Measurements from ENCODE around the gene LDLRAD2. TPM values are rescaled to one million over a fixed set of nuclear protein-coding genes. Genes with fewer than 3 reads are reported as not detected.
"Not testable (repeated sequence)": the region's sequence is repeated elsewhere in the genome, so short reads cannot be mapped to it uniquely, and the experiment has no call there.

Gene LDLRAD2
- total RNA-seq: 0.38 TPM
- long read RNA-seq, partial matches to known transcripts: 3 of 4 reads
- long read RNA-seq, other reads (novel, unspliced or antisense): 1 of 4 reads

GRCh38 chr1:21811875-21812305, at the start of gene LDLRAD2:
LDLRAD2 (plus strand) TSS chr1:21812265; CDS start chr1:21812452, 187 bp downstream.
- no peak within 1 kb of the TSS for H3K4me3 ChIP-seq
- no peak for DNase-seq
- peaks cover 10% of the 10 kb centered on the region for H3K4me1 ChIP-seq
- H3K27me3 ChIP-seq: no peaks in the 10 kb centered on the region
- no peak for ATAC-seq
- no peaks in the 10 kb centered on the region for H3K9me3 ChIP-seq
- intact Hi-C loops (cut with DNase I): no loop called here
- no peak for TF ChIP-seq CTCF (IDR thresholded peaks at IDR 0.05)
- H3K36me3 ChIP-seq: no peaks in the 10 kb centered on the region
- no peak within 1 kb of the TSS for H3K27ac ChIP-seq

- ATAC-seq (no peak), DNase-seq (no peak)
- Histone ChIP-seq H3K4me1 (peaks cover 31% of the 10 kb centered on the region), H3K36me3 (no peaks in the 10 kb centered on the region), H3K27ac (no peak overlapping the region), H3K27me3 (no peaks in the 10 kb centered on the region), H3K4me3 (no peak overlapping the region), H3K9me3 (no peaks in the 10 kb centered on the region)
- TF ChIP-seq CTCF (IDR thresholded peaks at IDR 0.05): no peak
- intact Hi-C loops (cut with DNase I): no loop called here
Observed at GRCh38 chr1:21763236-21763635, 48.8 kb upstream of the LDLRAD2 start.

- peaks cover 37% of the 10 kb centered on the region for H3K4me1 ChIP-seq
- H3K9me3 ChIP-seq: no peaks in the 10 kb centered on the region
- no peak for ATAC-seq
- TF ChIP-seq CTCF (IDR thresholded peaks at IDR 0.05): no peak
- no peaks in the 10 kb centered on the region for H3K27me3 ChIP-seq
- no peak overlapping the region for H3K4me3 ChIP-seq
- intact Hi-C loops (cut with DNase I): no loop called here
- DNase-seq: no peak
- H3K27ac ChIP-seq: no peak overlapping the region
- H3K36me3 ChIP-seq: no peaks in the 10 kb centered on the region
Observed at GRCh38 chr1:21763694-21764419, 48.2 kb upstream of the LDLRAD2 start.

GRCh38 chr1:21764615-21765423, 47.2 kb upstream of the LDLRAD2 start:
- intact Hi-C loops (cut with DNase I): no loop called here
- no peak for TF ChIP-seq CTCF (IDR thresholded peaks at IDR 0.05)
- Histone ChIP-seq H3K36me3 (no peaks in the 10 kb centered on the region), H3K4me1 (peaks cover 38% of the 10 kb centered on the region), H3K4me3 (no peak overlapping the region), H3K27ac (peak overlapping the region; percentile 1), H3K27me3 (no peaks in the 10 kb centered on the region), H3K9me3 (no peaks in the 10 kb centered on the region)
- DNase-seq: no peak
- ATAC-seq: peak; percentile 61

- H3K4me1 ChIP-seq: peaks cover 38% of the 10 kb centered on the region
- ATAC-seq: no peak
- no peak for TF ChIP-seq CTCF (IDR thresholded peaks at IDR 0.05)
- H3K4me3 ChIP-seq: no peak overlapping the region
- no peaks in the 10 kb centered on the region for H3K27me3 ChIP-seq
- H3K9me3 ChIP-seq: no peaks in the 10 kb centered on the region
- H3K36me3 ChIP-seq: no peaks in the 10 kb centered on the region
- H3K27ac ChIP-seq: no peak overlapping the region
- intact Hi-C loops (cut with DNase I): no loop called here
- DNase-seq: no peak
Observed at GRCh38 chr1:21766210-21766609, 45.9 kb upstream of the LDLRAD2 start.

- H3K27ac ChIP-seq; ATAC-seq; H3K36me3 ChIP-seq; H3K9me3 ChIP-seq; H3K4me3 ChIP-seq; H3K27me3 ChIP-seq; DNase-seq; intact Hi-C loops (cut with DNase I): not testable (repeated sequence)
- peaks cover 38% of the 10 kb centered on the region for H3K4me1 ChIP-seq
Observed at GRCh38 chr1:21767106-21767505, 45.0 kb upstream of the LDLRAD2 start.

Data from upper lobe of right lung (tissue), 1 donor.